HepG2 (cell line): ENCODE results near the gene AFAP1.

Experiments used
- ELF1 ChIP-seq: sonication (generic); formaldehyde crosslinking; IDR thresholded peaks from 2 replicates; pipeline ENCODE4 v1.4.0; 2020; ENCODE audit warnings: missing genetic modification reagents
- PTBP1 ChIP-seq: fragments of 200-400 bp; formaldehyde crosslinking; IDR thresholded peaks from 2 replicates; pipeline ENCODE4 v1.6.1; 2018; ENCODE audit warnings: low read length, low read depth; ENCODE audit not compliant: poor library complexity, severe bottlenecking
- ZNF367 ChIP-seq: sonication (generic); formaldehyde crosslinking; IDR thresholded peaks from 2 replicates; pipeline ENCODE4 v1.4.0; 2020; ENCODE audit warnings: missing genetic modification reagents, borderline replicate concordance
- ZZZ3 ChIP-seq: sonication (generic); formaldehyde crosslinking; IDR thresholded peaks from 2 replicates; pipeline ENCODE4 v1.4.0; 2020; ENCODE audit warnings: missing genetic modification reagents, mild to moderate bottlenecking, borderline replicate concordance
- TF ChIP-seq, protein P1 (sequence below): sonication (generic); formaldehyde crosslinking; IDR thresholded peaks from 2 replicates; pipeline ENCODE4 v1.4.0; 2020; ENCODE audit warnings: missing genetic modification reagents

DNA sequence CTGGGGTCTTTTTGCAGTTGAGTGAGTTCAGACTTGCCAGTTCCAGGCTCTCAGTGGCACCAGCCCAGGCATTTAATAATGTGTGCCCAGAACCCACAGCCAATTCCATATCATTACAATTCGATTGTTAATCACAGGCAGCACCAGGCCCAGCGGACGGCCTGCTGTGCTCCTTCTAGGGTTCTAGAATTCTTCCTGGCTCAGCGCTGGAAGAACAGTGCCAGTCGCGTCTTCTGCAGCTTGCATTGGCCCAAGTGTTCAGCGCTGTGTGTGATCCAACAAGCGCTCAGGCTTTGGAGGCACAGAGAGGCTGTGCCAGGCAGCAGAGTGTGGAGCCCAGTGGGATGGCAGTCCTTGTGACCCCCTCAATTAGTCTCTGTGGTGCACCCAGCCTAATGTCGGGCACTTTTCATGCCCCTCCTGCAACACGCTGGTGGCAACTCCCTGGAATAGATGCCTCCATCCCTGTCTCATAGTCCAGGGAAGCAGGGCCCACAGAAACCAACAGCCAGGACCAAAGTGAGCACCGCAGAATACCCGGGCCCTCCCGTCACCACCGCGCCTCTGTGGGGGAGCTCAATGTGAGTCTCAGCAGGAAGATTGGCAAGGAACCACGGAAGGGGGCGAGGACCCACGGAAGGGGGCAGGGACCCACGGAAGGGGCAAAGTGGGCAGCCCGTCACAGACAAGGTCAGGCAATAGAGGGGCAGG lies 193.2 kb downstream of the AFAP1 start:
- TF ChIP-seq PTBP1 (no peak), ZZZ3 (no peak), ZNF367 (CRISPR knock-in tag) (no peak), ELF1 (no peak)
- TF ChIP-seq, protein P1, sequence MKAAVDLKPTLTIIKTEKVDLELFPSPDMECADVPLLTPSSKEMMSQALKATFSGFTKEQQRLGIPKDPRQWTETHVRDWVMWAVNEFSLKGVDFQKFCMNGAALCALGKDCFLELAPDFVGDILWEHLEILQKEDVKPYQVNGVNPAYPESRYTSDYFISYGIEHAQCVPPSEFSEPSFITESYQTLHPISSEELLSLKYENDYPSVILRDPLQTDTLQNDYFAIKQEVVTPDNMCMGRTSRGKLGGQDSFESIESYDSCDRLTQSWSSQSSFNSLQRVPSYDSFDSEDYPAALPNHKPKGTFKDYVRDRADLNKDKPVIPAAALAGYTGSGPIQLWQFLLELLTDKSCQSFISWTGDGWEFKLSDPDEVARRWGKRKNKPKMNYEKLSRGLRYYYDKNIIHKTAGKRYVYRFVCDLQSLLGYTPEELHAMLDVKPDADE = no peak
